Ovary (tissue), 3 donors: ENCODE data around the gene MOGAT2.

Experiments
- POLR2A ChIP-seq: fragments of 450-650 bp; IDR thresholded peaks from one replicate; pipeline ENCODE4 v1.6.1; 2017; ENCODE audit warnings: antibody characterized with exemption, mild to moderate bottlenecking, moderate library complexity
- TF ChIP-seq, protein P1 (sequence below), 3 donors: fragments of 450-650 bp in 2 of 3; fragments of 200-600 bp in 1 of 3; IDR thresholded peaks; one replicate each; pipeline versions ENCODE4 v1.5.1 to v1.8.0; 2016 to 2022; ENCODE audit warnings: antibody characterized with exemption in 3 of 3, mild to moderate bottlenecking in 1 of 3
- donor health status: DM: no; HTN: no; CAD: no.

DNA sequence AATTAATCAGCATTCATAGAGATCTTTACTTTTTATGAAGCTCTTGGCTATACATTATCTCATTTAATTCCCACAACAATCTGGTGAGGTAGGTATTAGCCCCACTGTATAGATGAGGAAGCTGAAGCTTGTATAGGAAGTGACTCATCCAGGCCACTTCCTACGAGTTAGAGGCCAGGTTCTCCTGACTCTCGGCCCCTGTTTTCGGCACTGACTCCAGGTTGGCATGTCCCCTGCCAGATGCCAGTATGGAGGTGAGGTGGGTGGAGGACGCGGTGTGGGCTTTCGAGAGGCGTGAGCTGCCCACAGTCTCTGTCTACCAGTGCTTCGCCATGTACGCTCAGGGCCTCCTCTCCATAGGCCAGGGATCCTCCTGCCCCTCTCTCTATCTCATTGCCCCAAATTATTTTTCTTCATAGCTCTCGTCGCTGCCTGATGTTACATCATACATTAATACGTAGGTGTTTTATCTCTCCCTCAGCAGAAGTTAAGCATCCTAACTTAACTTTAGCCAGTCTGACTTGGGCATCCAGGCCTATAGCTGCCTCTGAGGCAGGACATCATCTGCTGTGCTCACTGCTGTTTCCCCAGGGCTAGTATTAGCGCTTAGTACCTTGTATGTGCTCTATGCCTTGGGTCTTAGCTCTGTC, 59.9 kb downstream of the MOGAT2 start:
- TF ChIP-seq, protein P1, sequence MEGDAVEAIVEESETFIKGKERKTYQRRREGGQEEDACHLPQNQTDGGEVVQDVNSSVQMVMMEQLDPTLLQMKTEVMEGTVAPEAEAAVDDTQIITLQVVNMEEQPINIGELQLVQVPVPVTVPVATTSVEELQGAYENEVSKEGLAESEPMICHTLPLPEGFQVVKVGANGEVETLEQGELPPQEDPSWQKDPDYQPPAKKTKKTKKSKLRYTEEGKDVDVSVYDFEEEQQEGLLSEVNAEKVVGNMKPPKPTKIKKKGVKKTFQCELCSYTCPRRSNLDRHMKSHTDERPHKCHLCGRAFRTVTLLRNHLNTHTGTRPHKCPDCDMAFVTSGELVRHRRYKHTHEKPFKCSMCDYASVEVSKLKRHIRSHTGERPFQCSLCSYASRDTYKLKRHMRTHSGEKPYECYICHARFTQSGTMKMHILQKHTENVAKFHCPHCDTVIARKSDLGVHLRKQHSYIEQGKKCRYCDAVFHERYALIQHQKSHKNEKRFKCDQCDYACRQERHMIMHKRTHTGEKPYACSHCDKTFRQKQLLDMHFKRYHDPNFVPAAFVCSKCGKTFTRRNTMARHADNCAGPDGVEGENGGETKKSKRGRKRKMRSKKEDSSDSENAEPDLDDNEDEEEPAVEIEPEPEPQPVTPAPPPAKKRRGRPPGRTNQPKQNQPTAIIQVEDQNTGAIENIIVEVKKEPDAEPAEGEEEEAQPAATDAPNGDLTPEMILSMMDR (IDR thresholded peaks at IDR 0.05), result no peak
- no peak for TF ChIP-seq POLR2A
